Caki2 (cell line): ENCODE measurements around the gene TTC32. TPM values are rescaled to one million over a fixed set of nuclear protein-coding genes. Genes with fewer than 3 reads are reported as not detected.

Source experiments
- total RNA-seq: library from RNA; depleted of rRNA; stranded (reverse); fragments of >200 nt; shearing (Covaris generic); gene quantifications from 2 replicates; pipeline ENCODE4 v1.2.3, GENCODE V29; 2014; ENCODE audit warnings: low replicate concordance; rRNA removed

Gene TTC32
- total RNA-seq, 1 experiment from 2014 or later: 4.8 TPM

Other genes with a start within 250 kb of the TTC32 start
- 4.4 and 6.1 TPM in 2 replicates for gene WDR35, start 88.1 kb upstream of the TTC32 start, total RNA-seq
- gene MATN3, start 110.7 kb upstream of the TTC32 start, total RNA-seq: 2.6 and 3.6 TPM in 2 replicates
- gene LAPTM4A, start 149.6 kb upstream of the TTC32 start, total RNA-seq: 143 and 161 TPM in 2 replicates